Mucosa of descending colon (tissue), 3 donors: ENCODE measurements around the gene PDGFD. TPM values are rescaled to one million over a fixed set of nuclear protein-coding genes. Genes with fewer than 3 reads are reported as not detected.

Experiments
- ATAC-seq: fragments of 200-7000 bp; cut with Tn5 transposase; one replicate; pipeline ENCODE4 v1.9.1; 2020; ENCODE audit warnings: mild to moderate bottlenecking, moderate library complexity
- DNase-seq, 3 donors: peaks; one replicate each; pipeline ENCODE4 v3.0.0-alpha.2; 2020
- H3K36me3 ChIP-seq: fragments of 200-600 bp; one replicate; pipeline ENCODE4 v1.8.0; 2021; ENCODE audit warnings: low read depth, mild to moderate bottlenecking
- H3K4me1 ChIP-seq: fragments of 200-600 bp; one replicate; pipeline ENCODE4 v1.8.0; 2021; ENCODE audit warnings: low read depth, mild to moderate bottlenecking
- H3K4me3 ChIP-seq: fragments of 200-600 bp; one replicate; pipeline ENCODE4 v1.8.0; 2021; ENCODE audit warnings: mild to moderate bottlenecking
- H3K9me3 ChIP-seq: fragments of 200-600 bp; one replicate; pipeline ENCODE4 v1.8.0; 2021; ENCODE audit warnings: mild to moderate bottlenecking
- CTCF ChIP-seq: fragments of 200-600 bp; IDR thresholded peaks from one replicate; pipeline ENCODE4 v1.8.0; 2022; ENCODE audit warnings: antibody characterized with exemption, mild to moderate bottlenecking
- intact Hi-C, 2 donors: fragments of 100-400 bp; cut with DNase I in 1 of 2; cut with micrococcal nuclease in 1 of 2; formaldehyde crosslinking; loops; one replicate each; pipeline versions ENCODE4 v1.11.0 to v1.11.1; 2022; cut with DNase I, micrococcal nuclease
- total RNA-seq, 3 donors: library from RNA; stranded (reverse); fragmentation: NEBNext Ultra II Directional in 2 of 3; extraction: Animal tissue kit (Norgen Biotek cat#: 25700) in 2 of 3; gene quantifications; one replicate each; pipeline versions ENCODE4 v1.2.1 to v1.2.4, GENCODE V29; 2021 to 2023
- donor health status: DM: no; HTN: no; CAD: no; lungs with moderate emphysema.
- donor health status: DM: no; HTN: no; CAD: no.
- donor health status: DM: no; HTN: yes; CAD: no.

PDGFD gene
- total RNA-seq, 3 donors from 2014 or later: 3.4 to 6.9 (median 5.7) TPM

GRCh38 chr11:104091281-104092096 is 72.5 kb downstream of the PDGFD start:
- H3K36me3 ChIP-seq: no peaks in the 10 kb centered on the region
- H3K4me1 ChIP-seq: no peaks in the 10 kb centered on the region
- ATAC-seq: no peak
- no peak for TF ChIP-seq CTCF
- no peak for DNase-seq
- intact Hi-C loops: no loop called here
- no peak overlapping the region for H3K4me3 ChIP-seq
- no peaks in the 10 kb centered on the region for H3K9me3 ChIP-seq

GRCh38 chr11:104090767-104091166 is 73.2 kb downstream of the PDGFD start:
- no peak for TF ChIP-seq CTCF
- ATAC-seq (no peak), DNase-seq (no peak)
- Histone ChIP-seq H3K36me3 (no peaks in the 10 kb centered on the region), H3K4me3 (no peak overlapping the region), H3K9me3 (no peaks in the 10 kb centered on the region), H3K4me1 (no peaks in the 10 kb centered on the region)
- intact Hi-C loops: no loop called here

GRCh38 chr11:104089481-104089880 is 74.5 kb downstream of the PDGFD start:
- no peaks in the 10 kb centered on the region for H3K4me1 ChIP-seq
- TF ChIP-seq CTCF: no peak
- no peak overlapping the region for H3K4me3 ChIP-seq
- H3K9me3 ChIP-seq: no peaks in the 10 kb centered on the region
- H3K36me3 ChIP-seq: no peaks in the 10 kb centered on the region
- DNase-seq (no peak), ATAC-seq (no peak)
- intact Hi-C loops: no loop called here

- intact Hi-C loops: no loop called here
These were observed 77.3 kb downstream of the PDGFD start for GRCh38 chr11:104086621-104087020.

GRCh38 chr11:104078995-104079394 is 85.0 kb downstream of the PDGFD start:
- no peaks in the 10 kb centered on the region for H3K36me3 ChIP-seq
- DNase-seq (no peak), ATAC-seq (no peak)
- no peaks in the 10 kb centered on the region for H3K9me3 ChIP-seq
- no peak for TF ChIP-seq CTCF
- no peak overlapping the region for H3K4me3 ChIP-seq
- intact Hi-C loops: no loop called here
- no peaks in the 10 kb centered on the region for H3K4me1 ChIP-seq

More at GRCh38 chr11:104086621-104087020, 77.3 kb downstream of the PDGFD start:
- TF ChIP-seq CTCF: no peak
- Histone ChIP-seq H3K36me3 (no peaks in the 10 kb centered on the region), H3K9me3 (no peaks in the 10 kb centered on the region), H3K4me1 (no peaks in the 10 kb centered on the region), H3K4me3 (no peak overlapping the region)
- ATAC-seq (no peak), DNase-seq (no peak)
